Brain microvascular endothelial cell (primary cell): ENCODE measurements around the gene CDKN2B-AS1.

Experiments used
- DNase-seq: peaks from one replicate; pipeline ENCODE4 v3.0.0-alpha.2; 2020
- H3K27ac ChIP-seq: fragments of 250-450 bp; sonication (Bioruptor Pico); 2 replicates; pipeline ENCODE4 v1.5.1; 2020; ENCODE audit warnings: mild to moderate bottlenecking, moderate library complexity
- H3K27me3 ChIP-seq: fragments of 250-450 bp; sonication (Bioruptor Pico); replicated peaks from 2 replicates; pipeline ENCODE4 v1.5.1; 2020; ENCODE audit warnings: mild to moderate bottlenecking
- H3K36me3 ChIP-seq: fragments of 250-450 bp; sonication (Bioruptor Pico); replicated peaks from 2 replicates; pipeline ENCODE4 v1.5.1; 2020; ENCODE audit warnings: mild to moderate bottlenecking
- H3K4me3 ChIP-seq: 2 replicates; pipeline ENCODE4 v1.5.1; 2011; ENCODE audit warnings: low read depth, mild to moderate bottlenecking, control low read depth, low read length, moderate library complexity
- CTCF ChIP-seq: IDR thresholded peaks from 2 replicates; pipeline ENCODE4 v1.5.1; 2011; ENCODE audit warnings: low read depth, mild to moderate bottlenecking, moderate library complexity, low read length, control low read depth, inconsistent platforms; ENCODE audit errors: missing control alignments
- in situ Hi-C: cut with HindIII; loops from 2 replicates; pipeline ENCODE4 v1.10.0; 2017; ENCODE audit warnings: low sequenced_read_pairs, low pct_ligation_motif_present

The CDKN2B-AS1 gene

GRCh38 chr9:21969011-21969940, 25.3 kb upstream of the CDKN2B-AS1 start:
- no peak overlapping the region for H3K4me3 ChIP-seq
- H3K27me3 ChIP-seq = no peaks in the 10 kb centered on the region
- in situ Hi-C loops = no loop called here

GRCh38 chr9:21969951-21970799, 24.4 kb upstream of the CDKN2B-AS1 start:
- H3K4me3 ChIP-seq = no peak overlapping the region
- TF ChIP-seq CTCF = no peak
- H3K36me3 ChIP-seq = peaks cover 12% of the 10 kb centered on the region
- in situ Hi-C loops = no loop called here
- no peak for DNase-seq
- H3K27ac ChIP-seq = no peak overlapping the region
- no peaks in the 10 kb centered on the region for H3K27me3 ChIP-seq

More at GRCh38 chr9:21969011-21969940, 25.3 kb upstream of the CDKN2B-AS1 start:
- no peak for TF ChIP-seq CTCF
- no peak overlapping the region for H3K27ac ChIP-seq
- no peak for DNase-seq
- H3K36me3 ChIP-seq = peaks cover 12% of the 10 kb centered on the region

GRCh38 chr9:21970800-21971640, 23.6 kb upstream of the CDKN2B-AS1 start:
- no peak for DNase-seq
- Histone ChIP-seq H3K36me3 (peaks cover 12% of the 10 kb centered on the region), H3K27me3 (no peaks in the 10 kb centered on the region), H3K4me3 (peak overlapping the region; percentile 12), H3K27ac (peak overlapping the region; percentile 5)
- in situ Hi-C loops = no loop called here
- TF ChIP-seq CTCF = no peak

- no peak for DNase-seq
- peak overlapping the region; percentile 34 for H3K27ac ChIP-seq
- TF ChIP-seq CTCF = no peak
- peaks cover 2% of the 10 kb centered on the region for H3K27me3 ChIP-seq
- peak overlapping the region; percentile 12 for H3K4me3 ChIP-seq
- peaks cover 12% of the 10 kb centered on the region for H3K36me3 ChIP-seq
- in situ Hi-C loops = no loop called here
Measured at GRCh38 chr9:21972361-21972760, 22.2 kb upstream of the CDKN2B-AS1 start.

GRCh38 chr9:21974343-21974721, 20.3 kb upstream of the CDKN2B-AS1 start:
- Histone ChIP-seq H3K27me3 (peaks cover 3% of the 10 kb centered on the region), H3K36me3 (peaks cover 9% of the 10 kb centered on the region), H3K4me3 (peak overlapping the region; percentile 60), H3K27ac (peak overlapping the region; percentile 70)
- in situ Hi-C loops = no loop called here
- DNase-seq = no peak
- no peak for TF ChIP-seq CTCF
